Dendritic cell treated with granulocyte-macrophage colony-stimulating factor and Interleukin-4, amounts not matched to agents 40 ng/mL and 50 ng/mL, for 4 days (primary cell): Measurements from ENCODE around the gene TBCCD1.
"Not testable (repeated sequence)": the region's sequence is repeated elsewhere in the genome, so short reads cannot be mapped to it uniquely, and the experiment has no call there.

ENCODE experiments used
- H3K27ac Mint-ChIP-seq: one replicate; pipeline ENCODE4 v1.8.0; 2022; ENCODE audit warnings: mild to moderate bottlenecking, mixed read lengths
- H3K27me3 Mint-ChIP-seq: one replicate; pipeline ENCODE4 v1.8.0; 2022; ENCODE audit warnings: mild to moderate bottlenecking, mixed read lengths
- H3K36me3 Mint-ChIP-seq: one replicate; pipeline ENCODE4 v1.8.0; 2022; ENCODE audit warnings: low read depth, mixed read lengths
- H3K4me1 Mint-ChIP-seq: one replicate; pipeline ENCODE4 v1.8.0; 2022; ENCODE audit warnings: low read depth, mixed read lengths
- H3K4me3 Mint-ChIP-seq: one replicate; pipeline ENCODE4 v1.8.0; 2022; ENCODE audit warnings: mild to moderate bottlenecking, moderate library complexity, mixed read lengths
- H3K9me3 Mint-ChIP-seq: one replicate; pipeline ENCODE4 v1.8.0; 2022; ENCODE audit warnings: mixed read lengths
- intact Hi-C: fragments of 100-400 bp; cut with micrococcal nuclease; formaldehyde crosslinking; loops from one replicate; pipeline ENCODE4 v1.15.0; 2022

Gene TBCCD1

GRCh38 chr3:186552408-186553031, 14.6 kb downstream of the TBCCD1 start:
- Mint-ChIP-seq H3K36me3 (peaks cover 85% of the 10 kb centered on the region), H3K27ac (no peak overlapping the region), H3K4me3 (no peak overlapping the region), H3K27me3 (no peaks in the 10 kb centered on the region), H3K9me3 (no peaks in the 10 kb centered on the region), H3K4me1 (peaks cover 6% of the 10 kb centered on the region)
- intact Hi-C loops, result no loop called here

DNA sequence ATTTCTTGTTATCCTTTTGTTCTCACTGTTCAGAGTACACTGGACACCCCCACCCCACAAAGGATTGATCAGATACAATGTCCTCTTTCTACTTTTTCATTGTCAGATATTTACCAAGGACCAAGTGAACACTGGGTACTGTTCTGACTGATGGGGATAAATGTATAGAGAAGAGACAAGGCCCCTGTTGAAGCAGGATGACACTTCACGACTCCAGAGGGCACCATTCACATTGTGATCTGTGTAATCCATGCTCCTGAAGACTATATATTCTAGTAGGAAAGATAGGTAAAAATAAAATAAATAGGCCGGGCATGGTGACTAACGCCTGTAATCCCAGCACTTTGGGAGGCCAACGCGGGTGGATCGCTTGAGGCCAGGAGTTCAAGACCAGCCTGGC, 15.8 kb downstream of the TBCCD1 start:
- Mint-ChIP-seq H3K4me3 (no peak overlapping the region), H3K4me1 (peaks cover 6% of the 10 kb centered on the region), H3K27me3 (no peaks in the 10 kb centered on the region), H3K36me3 (peaks cover 80% of the 10 kb centered on the region), H3K27ac (no peak overlapping the region), H3K9me3 (no peaks in the 10 kb centered on the region)
- intact Hi-C loops, result no loop called here

- H3K9me3 Mint-ChIP-seq, result no peaks in the 10 kb centered on the region
- intact Hi-C loops, result no loop called here
- H3K4me3 Mint-ChIP-seq, result no peak overlapping the region
- no peaks in the 10 kb centered on the region for H3K27me3 Mint-ChIP-seq
- H3K36me3 Mint-ChIP-seq, result peaks cover 70% of the 10 kb centered on the region
- peaks cover 6% of the 10 kb centered on the region for H3K4me1 Mint-ChIP-seq
- no peak overlapping the region for H3K27ac Mint-ChIP-seq
Observed at GRCh38 chr3:186549497-186549896, 17.6 kb downstream of the TBCCD1 start.

GRCh38 chr3:186544281-186544680, 22.9 kb downstream of the TBCCD1 start, which contains the start of gene CRYGS:
Gene CRYGS (minus strand): TSS chr3:186544380. CDS start chr3:186544326, 54 bp downstream.
- no peak within 1 kb of the TSS for H3K27ac Mint-ChIP-seq
- no peaks in the 10 kb centered on the region for H3K9me3 Mint-ChIP-seq
- H3K4me3 Mint-ChIP-seq, result no peak within 1 kb of the TSS
- intact Hi-C loops, result no loop called here
- peaks cover 15% of the 10 kb centered on the region for H3K4me1 Mint-ChIP-seq
- no peaks in the 10 kb centered on the region for H3K27me3 Mint-ChIP-seq
- H3K36me3 Mint-ChIP-seq, result peaks cover 43% of the 10 kb centered on the region

DNA sequence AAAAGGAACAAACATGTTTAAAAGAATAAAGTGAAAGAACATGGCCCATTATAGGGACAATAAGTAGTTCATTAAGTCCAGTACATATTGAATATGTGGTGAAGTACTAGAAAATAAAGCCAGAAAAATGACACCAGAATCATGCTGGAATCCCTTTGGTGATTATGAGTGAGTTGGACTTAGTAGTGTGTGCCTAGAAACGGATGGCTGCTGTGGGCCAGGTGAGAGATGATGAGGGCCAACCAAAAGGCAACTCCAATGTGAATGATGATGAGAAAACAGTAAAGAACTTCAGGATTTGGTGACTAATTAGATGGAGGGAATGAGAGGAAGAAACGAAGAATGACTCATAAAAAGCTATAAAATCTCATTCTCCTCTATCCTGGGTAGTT, 26.3 kb downstream of the TBCCD1 start:
- peak overlapping the region; percentile 7 for H3K27ac Mint-ChIP-seq
- H3K9me3 Mint-ChIP-seq, result no peaks in the 10 kb centered on the region
- peaks cover 35% of the 10 kb centered on the region for H3K4me1 Mint-ChIP-seq
- H3K4me3 Mint-ChIP-seq, result no peak overlapping the region
- intact Hi-C loops, result loop anchor here (1.0 to 2.0 kb wide), 2 partner anchors 282 to 558 kb away; no protein-coding TSS in a partner anchor
- H3K36me3 Mint-ChIP-seq, result peaks cover 29% of the 10 kb centered on the region
- H3K27me3 Mint-ChIP-seq, result no peaks in the 10 kb centered on the region

DNA sequence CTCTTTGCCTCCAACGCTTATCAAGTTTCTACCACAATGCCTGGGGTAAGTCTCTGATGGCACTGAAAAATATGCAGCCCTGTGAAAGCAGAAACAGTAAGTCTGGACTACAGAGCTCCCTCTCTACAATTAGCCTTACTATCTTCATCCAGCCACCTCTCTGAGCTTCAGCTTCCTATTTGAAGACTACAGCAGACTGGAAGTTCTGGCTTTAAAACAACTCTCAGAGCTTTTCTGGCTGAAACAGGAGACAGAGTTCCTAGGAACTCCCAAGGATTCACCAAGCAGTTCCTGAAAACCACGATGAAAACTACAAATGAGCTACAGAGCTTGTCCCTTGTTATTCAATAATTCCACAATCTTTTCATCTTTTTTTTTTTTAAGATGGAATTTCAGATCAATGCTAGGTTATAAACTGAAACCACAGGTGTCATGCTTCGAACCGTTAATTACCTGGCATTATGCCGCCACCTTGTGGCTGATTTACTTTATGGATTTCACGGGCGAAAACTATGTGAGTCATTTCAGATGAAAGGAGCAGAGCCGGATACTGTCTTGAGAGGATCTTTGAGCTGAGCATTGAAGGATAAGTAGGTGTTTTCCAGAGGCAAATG, 26.8 kb downstream of the TBCCD1 start:
- peaks cover 29% of the 10 kb centered on the region for H3K36me3 Mint-ChIP-seq
- H3K27ac Mint-ChIP-seq, result peak overlapping the region; percentile 7
- no peaks in the 10 kb centered on the region for H3K27me3 Mint-ChIP-seq
- H3K9me3 Mint-ChIP-seq, result no peaks in the 10 kb centered on the region
- peaks cover 39% of the 10 kb centered on the region for H3K4me1 Mint-ChIP-seq
- intact Hi-C loops, result loop anchor here (1.0 to 2.0 kb wide), 2 partner anchors 281 to 558 kb away; no protein-coding TSS in a partner anchor
- no peak overlapping the region for H3K4me3 Mint-ChIP-seq

DNA sequence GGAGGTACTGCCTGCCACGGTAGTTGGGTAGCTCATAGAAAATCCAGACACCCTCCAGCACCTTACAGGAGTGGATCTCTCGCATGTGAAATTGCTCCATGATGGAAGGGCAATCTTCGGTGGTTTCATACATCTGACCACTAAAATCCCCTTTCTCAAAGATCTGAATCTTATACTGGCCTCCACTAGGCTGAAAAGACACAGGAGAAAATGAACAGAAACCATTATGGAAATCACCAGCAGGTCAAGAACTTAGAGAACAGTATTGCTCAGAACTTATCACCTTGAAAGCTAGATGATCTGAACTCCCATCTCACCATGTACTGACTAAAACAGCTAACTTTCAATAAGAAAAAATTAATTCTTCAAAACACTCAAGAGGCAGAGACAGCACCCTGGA, 28.4 kb downstream of the TBCCD1 start:
- no peak overlapping the region for H3K27ac Mint-ChIP-seq
- H3K4me3 Mint-ChIP-seq, result no peak overlapping the region
- H3K27me3 Mint-ChIP-seq, result no peaks in the 10 kb centered on the region
- intact Hi-C loops, result no loop called here
- H3K4me1 Mint-ChIP-seq, result peaks cover 54% of the 10 kb centered on the region
- H3K9me3 Mint-ChIP-seq, result no peaks in the 10 kb centered on the region
- peaks cover 21% of the 10 kb centered on the region for H3K36me3 Mint-ChIP-seq

- no peak overlapping the region for H3K4me3 Mint-ChIP-seq
- H3K27ac Mint-ChIP-seq, result peak overlapping the region; percentile 74
- H3K4me1 Mint-ChIP-seq, result peaks cover 64% of the 10 kb centered on the region
- H3K27me3 Mint-ChIP-seq, result no peaks in the 10 kb centered on the region
- peaks cover 11% of the 10 kb centered on the region for H3K36me3 Mint-ChIP-seq
- intact Hi-C loops, result no loop called here
- no peaks in the 10 kb centered on the region for H3K9me3 Mint-ChIP-seq
Observed at GRCh38 chr3:186536883-186537844, 30.0 kb downstream of the TBCCD1 start.

GRCh38 chr3:186534113-186534669, 32.9 kb downstream of the TBCCD1 start:
- H3K27me3 Mint-ChIP-seq, result no peaks in the 10 kb centered on the region
- H3K9me3 Mint-ChIP-seq, result no peaks in the 10 kb centered on the region
- no peak overlapping the region for H3K4me3 Mint-ChIP-seq
- intact Hi-C loops, result no loop called here
- peak overlapping the region; percentile 76 for H3K27ac Mint-ChIP-seq
- peaks cover 14% of the 10 kb centered on the region for H3K36me3 Mint-ChIP-seq
- H3K4me1 Mint-ChIP-seq, result peaks cover 51% of the 10 kb centered on the region

GRCh38 chr3:186532598-186533072, 34.5 kb downstream of the TBCCD1 start:
- intact Hi-C loops, result no loop called here
- H3K4me1 Mint-ChIP-seq, result peaks cover 52% of the 10 kb centered on the region

DNA sequence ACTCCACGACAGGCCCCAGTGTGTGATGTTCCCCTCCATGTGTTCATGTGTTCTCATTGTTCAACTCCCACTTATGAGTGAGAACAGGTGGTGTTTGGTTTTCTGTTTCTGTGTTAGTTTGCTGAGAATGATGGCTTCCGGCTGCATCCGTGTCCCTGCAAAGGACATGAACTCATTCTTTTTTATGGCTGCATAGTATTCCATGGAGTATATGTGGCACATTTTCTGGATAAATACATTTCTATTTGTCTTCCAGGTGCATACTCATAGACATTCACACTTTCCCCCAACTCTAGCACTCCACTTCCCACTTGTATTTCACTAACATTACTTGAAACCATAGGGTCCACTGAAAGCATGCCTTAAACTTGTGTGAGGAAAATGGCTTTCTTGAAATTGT, 35.4 kb downstream of the TBCCD1 start:
- H3K9me3 Mint-ChIP-seq, H3K27ac Mint-ChIP-seq, H3K36me3 Mint-ChIP-seq, intact Hi-C loops, H3K27me3 Mint-ChIP-seq, H3K4me3 Mint-ChIP-seq: not testable (repeated sequence)
- H3K4me1 Mint-ChIP-seq, result peaks cover 43% of the 10 kb centered on the region

More at GRCh38 chr3:186532598-186533072, 34.5 kb downstream of the TBCCD1 start:
- Mint-ChIP-seq H3K27me3 (no peaks in the 10 kb centered on the region), H3K9me3 (no peaks in the 10 kb centered on the region), H3K4me3 (no peak overlapping the region), H3K36me3 (peaks cover 4% of the 10 kb centered on the region), H3K27ac (no peak overlapping the region)

DNA sequence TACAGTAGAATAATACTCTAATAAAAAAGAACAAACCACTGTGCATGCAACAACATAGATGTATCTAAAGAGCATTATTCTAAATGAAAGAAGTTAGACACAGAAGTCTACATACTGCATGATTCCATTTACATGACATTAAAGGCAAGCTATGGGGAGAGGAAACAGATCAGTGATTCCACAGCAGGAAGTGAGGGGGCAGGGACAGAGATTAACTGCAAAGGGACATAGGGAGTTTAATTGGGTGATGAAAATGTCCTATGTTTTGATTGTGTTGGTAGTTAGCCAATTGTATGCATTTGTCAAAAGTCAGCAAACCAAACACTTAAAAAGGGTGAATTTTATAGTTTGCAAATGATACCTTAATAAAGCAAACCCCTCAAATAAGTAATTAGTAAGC, 36.7 kb downstream of the TBCCD1 start:
- no peaks in the 10 kb centered on the region for H3K9me3 Mint-ChIP-seq
- intact Hi-C loops, result no loop called here
- H3K27ac Mint-ChIP-seq, result no peak overlapping the region
- no peaks in the 10 kb centered on the region for H3K27me3 Mint-ChIP-seq
- peaks cover 4% of the 10 kb centered on the region for H3K36me3 Mint-ChIP-seq
- H3K4me1 Mint-ChIP-seq, result peaks cover 33% of the 10 kb centered on the region
- H3K4me3 Mint-ChIP-seq, result no peak overlapping the region

GRCh38 chr3:186529201-186529999, 37.7 kb downstream of the TBCCD1 start:
- H3K9me3 Mint-ChIP-seq, result no peaks in the 10 kb centered on the region
- H3K36me3 Mint-ChIP-seq, result peaks cover 4% of the 10 kb centered on the region
- H3K27ac Mint-ChIP-seq, result no peak overlapping the region
- H3K4me1 Mint-ChIP-seq, result peaks cover 24% of the 10 kb centered on the region
- intact Hi-C loops, result no loop called here
- no peaks in the 10 kb centered on the region for H3K27me3 Mint-ChIP-seq
- no peak overlapping the region for H3K4me3 Mint-ChIP-seq
